Activated CD8-positive, alpha-beta memory T cell treated with anti-CD3 and anti-CD28 coated beads, Interleukin-2, amount 50 U/mL, for 24 hours (primary cell): ENCODE measurements around the gene DERL3.

ENCODE experiments used
- DNase-seq: peaks from one replicate; pipeline ENCODE4 v3.0.0-alpha.2; 2020; ENCODE audit errors: extremely low read depth

Gene DERL3

GRCh38 chr22:23831261-23831660 lies 7.5 kb downstream of the DERL3 start:
- DNase-seq = no peak

- DNase-seq = no peak
These were observed 8.9 kb downstream of the DERL3 start for GRCh38 chr22:23829845-23830372.

- no peak for DNase-seq
These were observed 9.8 kb downstream of the DERL3 start for GRCh38 chr22:23828800-23829680.

- DNase-seq = no peak
These were observed 11.3 kb downstream of the DERL3 start for GRCh38 chr22:23827351-23827995.

- DNase-seq = no peak
These were observed 12.1 kb downstream of the DERL3 start for GRCh38 chr22:23826510-23827350.

- no peak for DNase-seq
These were observed 13.4 kb downstream of the DERL3 start for GRCh38 chr22:23825246-23825905.

GRCh38 chr22:23824476-23825245 lies 14.1 kb downstream of the DERL3 start:
- no peak for DNase-seq

- no peak for DNase-seq
These were observed 15.4 kb downstream of the DERL3 start for GRCh38 chr22:23823331-23823791.

- no peak for DNase-seq
These were observed 16.6 kb downstream of the DERL3 start for GRCh38 chr22:23822101-23822671.

- DNase-seq = no peak
These were observed 18.0 kb downstream of the DERL3 start for GRCh38 chr22:23820748-23821211.

- no peak for DNase-seq
These were observed 20.3 kb downstream of the DERL3 start for GRCh38 chr22:23818541-23818940.

- DNase-seq = no peak
These were observed 21.7 kb downstream of the DERL3 start for GRCh38 chr22:23817146-23817545.

- DNase-seq = no peak
These were observed 22.4 kb downstream of the DERL3 start for GRCh38 chr22:23816156-23816976.

- no peak for DNase-seq
These were observed 23.2 kb downstream of the DERL3 start for GRCh38 chr22:23815541-23816155.

- no peak for DNase-seq
These were observed 26.4 kb downstream of the DERL3 start for GRCh38 chr22:23812378-23812777.

GRCh38 chr22:23806837-23807236 lies 32.0 kb downstream of the DERL3 start:
- no peak for DNase-seq

- no peak for DNase-seq
These were observed 34.0 kb downstream of the DERL3 start for GRCh38 chr22:23804781-23805291.

GRCh38 chr22:23803001-23803819 lies 35.6 kb downstream of the DERL3 start:
- DNase-seq = no peak
